ENCODE data around the gene TRPC4. TPM values are rescaled to one million over a fixed set of nuclear protein-coding genes. Genes with fewer than 3 reads are reported as not detected.

TRPC4 gene
- total RNA-seq, 2 experiments from 2014 or later, result not detected

GRCh38 chr13:37736045-37736444, 133.5 kb downstream of the TRPC4 start:
- no peak overlapping the region for H2AFZ ChIP-seq (ENCODE audit: low read length)
- no peak for DNase-seq (ENCODE audit: low spot score)
- ChIA-PET POLR2A (interaction anchor here (1.6 kb wide), 1 partner anchor 12 kb away, joined by 3 read pairs; no protein-coding TSS in a partner anchor), CTCF (ENCODE audit: unreplicated experiment) (no interaction called here)
- no peak overlapping the region for H3K4me2 ChIP-seq (ENCODE audit: low read length)
- H3K9me2 ChIP-seq (ENCODE audit: insufficient read depth, low read length), result no peaks in the 10 kb centered on the region
- H3K4me3 ChIP-seq (ENCODE audit: low read depth, low read length, poor library complexity, severe bottlenecking), result no peak overlapping the region
- no peaks in the 10 kb centered on the region for H3K9me3 ChIP-seq (ENCODE audit: low read length)
- H3K36me3 ChIP-seq (ENCODE audit: insufficient read depth, low read length), result no peaks in the 10 kb centered on the region
- H3K79me2 ChIP-seq (ENCODE audit: insufficient read depth, low read depth, low read length), result no peaks in the 10 kb centered on the region
- no peak for TF ChIP-seq EZH2phosphoT487 (IDR thresholded peaks at IDR 0.05; ENCODE audit: borderline replicate concordance, low read depth, low read length)
- no peak for TF ChIP-seq CTCF (conservative IDR thresholded peaks at IDR 0.05; ENCODE audit: low read length)
- intact Hi-C loops (cut with micrococcal nuclease; ENCODE audit: unreplicated experiment), result no loop called here
- no peaks in the 10 kb centered on the region for H3K4me1 ChIP-seq (ENCODE audit: insufficient read depth, low read length, poor library complexity, severe bottlenecking)
- no peak overlapping the region for H3K27ac ChIP-seq (ENCODE audit: low read depth, low read length, poor library complexity, severe bottlenecking)
- H4K20me1 ChIP-seq (ENCODE audit: insufficient read depth, low read length), result no peaks in the 10 kb centered on the region
- no TSS peak for BruUV-seq (replicated peaks)

- POLR2A ChIA-PET, result interaction anchor here (0.5 to 1.6 kb wide), 3 partner anchors 13 to 1134 kb away, joined by 3 read pairs; no protein-coding TSS in a partner anchor
- CTCF ChIA-PET (ENCODE audit: unreplicated experiment), result no interaction called here
- intact Hi-C loops (cut with micrococcal nuclease; ENCODE audit: unreplicated experiment), result no loop called here
- Histone ChIP-seq H3K27ac (ENCODE audit: low read depth, low read length, poor library complexity, severe bottlenecking) (no peak overlapping the region), H3K79me2 (ENCODE audit: insufficient read depth, low read depth, low read length) (no peaks in the 10 kb centered on the region), H4K20me1 (ENCODE audit: insufficient read depth, low read length) (no peaks in the 10 kb centered on the region), H3K9me3 (ENCODE audit: low read length) (no peaks in the 10 kb centered on the region), H3K4me3 (ENCODE audit: low read depth, low read length, poor library complexity, severe bottlenecking) (no peak overlapping the region), H2AFZ (ENCODE audit: low read length) (no peak overlapping the region), H3K4me1 (ENCODE audit: insufficient read depth, low read length, poor library complexity, severe bottlenecking) (no peaks in the 10 kb centered on the region), H3K9me2 (ENCODE audit: insufficient read depth, low read length) (no peaks in the 10 kb centered on the region), H3K36me3 (ENCODE audit: insufficient read depth, low read length) (no peaks in the 10 kb centered on the region), H3K4me2 (ENCODE audit: low read length) (no peak overlapping the region)
- no peak for DNase-seq (ENCODE audit: low spot score)
- TF ChIP-seq CTCF (conservative IDR thresholded peaks at IDR 0.05; ENCODE audit: low read length) (no peak), EZH2phosphoT487 (IDR thresholded peaks at IDR 0.05; ENCODE audit: borderline replicate concordance, low read depth, low read length) (no peak)
- no TSS peak for BruUV-seq (replicated peaks)
Observed at GRCh38 chr13:37735293-37735692, 134.3 kb downstream of the TRPC4 start.

- ChIA-PET POLR2A (interaction anchor here (0.6 to 0.7 kb wide), 2 partner anchors 17 to 24 kb away, joined by 3 read pairs; no protein-coding TSS in a partner anchor), CTCF (ENCODE audit: unreplicated experiment) (no interaction called here)
- no peak overlapping the region for H3K4me3 ChIP-seq (ENCODE audit: low read depth, low read length, poor library complexity, severe bottlenecking)
- no peaks in the 10 kb centered on the region for H3K36me3 ChIP-seq (ENCODE audit: insufficient read depth, low read length)
- H4K20me1 ChIP-seq (ENCODE audit: insufficient read depth, low read length), result no peaks in the 10 kb centered on the region
- no peaks in the 10 kb centered on the region for H3K9me2 ChIP-seq (ENCODE audit: insufficient read depth, low read length)
- no peaks in the 10 kb centered on the region for H3K4me1 ChIP-seq (ENCODE audit: insufficient read depth, low read length, poor library complexity, severe bottlenecking)
- H2AFZ ChIP-seq (ENCODE audit: low read length), result no peak overlapping the region
- no peak for TF ChIP-seq CTCF (conservative IDR thresholded peaks at IDR 0.05; ENCODE audit: low read length)
- no peak for TF ChIP-seq EZH2phosphoT487 (IDR thresholded peaks at IDR 0.05; ENCODE audit: borderline replicate concordance, low read depth, low read length)
- H3K9me3 ChIP-seq (ENCODE audit: low read length), result no peaks in the 10 kb centered on the region
- BruUV-seq (replicated peaks), result no TSS peak
- H3K27ac ChIP-seq (ENCODE audit: low read depth, low read length, poor library complexity, severe bottlenecking), result no peak overlapping the region
- intact Hi-C loops (cut with micrococcal nuclease; ENCODE audit: unreplicated experiment), result no loop called here
- no peaks in the 10 kb centered on the region for H3K79me2 ChIP-seq (ENCODE audit: insufficient read depth, low read depth, low read length)
- no peak for DNase-seq (ENCODE audit: low spot score)
- no peak overlapping the region for H3K4me2 ChIP-seq (ENCODE audit: low read length)
Observed at GRCh38 chr13:37729876-37730275, 139.7 kb downstream of the TRPC4 start.

Data from OCI-LY7 (cell line).